Fibroblast of lung (primary cell): Measurements from ENCODE around the gene KIF16B.

Source experiments
- EZH2 ChIP-seq: IDR thresholded peaks from 2 replicates; pipeline ENCODE4 v1.5.1; 2012; ENCODE audit warnings: low read length, control low read depth, mild to moderate bottlenecking; ENCODE audit errors: missing control alignments
- TF ChIP-seq, protein P1 (sequence below), 2 donors: IDR thresholded peaks in 1 of 2; conservative IDR thresholded peaks in 1 of 2; 1 replicate in 1 of 2; 2 replicates in 1 of 2; pipeline ENCODE4 v1.5.1; 2011 to 2012; ENCODE audit warnings: low read length in 2 of 2, control low read depth in 1 of 2, inconsistent platforms in 1 of 2, low read depth in 1 of 2, mild to moderate bottlenecking in 1 of 2

DNA sequence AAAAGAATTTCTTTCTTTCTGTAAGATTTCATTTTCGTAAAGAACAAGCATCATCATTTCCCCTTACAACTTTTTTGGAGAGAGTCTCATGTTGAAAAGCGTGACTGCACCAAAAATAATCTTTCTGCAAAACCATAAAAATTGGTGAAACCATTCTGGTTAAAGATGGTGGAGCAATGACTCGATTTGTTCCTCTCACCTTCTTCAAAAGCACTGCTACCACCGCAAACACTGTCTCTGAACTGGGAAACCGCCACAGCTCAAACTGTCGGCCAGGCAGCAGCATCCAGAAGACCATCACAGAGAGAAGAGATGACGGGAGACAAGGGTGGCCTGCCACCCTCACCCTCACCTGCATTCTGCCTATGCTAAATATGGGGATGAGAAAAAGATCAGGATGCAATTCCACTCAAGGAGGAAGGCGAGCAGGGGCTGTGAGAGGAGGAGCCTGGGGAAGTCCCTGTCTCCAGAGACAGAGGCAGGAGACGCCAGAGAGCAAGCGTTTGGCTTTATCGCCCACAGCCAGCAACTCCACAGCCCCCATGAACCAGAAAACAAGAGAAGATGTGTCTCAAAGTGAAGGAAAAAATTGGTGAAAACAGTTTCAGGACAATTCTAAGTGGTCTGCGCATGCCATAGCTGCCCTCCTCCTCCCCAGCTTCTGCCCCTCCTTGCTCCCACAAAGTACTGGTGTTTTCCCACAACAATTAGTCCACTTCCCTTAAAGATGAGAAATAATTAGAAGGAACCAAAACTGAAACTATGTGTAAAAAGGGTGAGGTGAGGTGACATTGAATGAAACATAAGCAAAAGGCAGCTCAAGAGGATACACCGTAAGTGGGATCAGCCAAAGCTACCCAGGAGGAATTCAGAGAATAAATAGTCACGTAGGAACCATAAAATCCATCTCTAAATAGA, 255.5 kb downstream of the KIF16B start:
- TF ChIP-seq, protein P1, sequence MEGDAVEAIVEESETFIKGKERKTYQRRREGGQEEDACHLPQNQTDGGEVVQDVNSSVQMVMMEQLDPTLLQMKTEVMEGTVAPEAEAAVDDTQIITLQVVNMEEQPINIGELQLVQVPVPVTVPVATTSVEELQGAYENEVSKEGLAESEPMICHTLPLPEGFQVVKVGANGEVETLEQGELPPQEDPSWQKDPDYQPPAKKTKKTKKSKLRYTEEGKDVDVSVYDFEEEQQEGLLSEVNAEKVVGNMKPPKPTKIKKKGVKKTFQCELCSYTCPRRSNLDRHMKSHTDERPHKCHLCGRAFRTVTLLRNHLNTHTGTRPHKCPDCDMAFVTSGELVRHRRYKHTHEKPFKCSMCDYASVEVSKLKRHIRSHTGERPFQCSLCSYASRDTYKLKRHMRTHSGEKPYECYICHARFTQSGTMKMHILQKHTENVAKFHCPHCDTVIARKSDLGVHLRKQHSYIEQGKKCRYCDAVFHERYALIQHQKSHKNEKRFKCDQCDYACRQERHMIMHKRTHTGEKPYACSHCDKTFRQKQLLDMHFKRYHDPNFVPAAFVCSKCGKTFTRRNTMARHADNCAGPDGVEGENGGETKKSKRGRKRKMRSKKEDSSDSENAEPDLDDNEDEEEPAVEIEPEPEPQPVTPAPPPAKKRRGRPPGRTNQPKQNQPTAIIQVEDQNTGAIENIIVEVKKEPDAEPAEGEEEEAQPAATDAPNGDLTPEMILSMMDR (conservative IDR thresholded peaks at IDR 0.05 in 1 of 2, IDR thresholded peaks at IDR 0.05 in 1 of 2; ENCODE audit: low read depth in 1 of 2, low read length in 2 of 2): no peak
- no peak for TF ChIP-seq EZH2
